HCT116 (cell line): ENCODE data around the gene ERC2. TPM values are rescaled to one million over a fixed set of nuclear protein-coding genes. Genes with fewer than 3 reads are reported as not detected.

Experiments used
- ATAC-seq: fragments of 200-7000 bp; cut with Tn5 transposase; 2 replicates; pipeline ENCODE4 v1.9.1; 2020; ENCODE audit warnings: mild to moderate bottlenecking, moderate library complexity
- BruUV-seq: library from RNA; stranded (reverse); fragments of 400-500 nt; replicated peaks from 2 replicates; lab custom pipeline; 2021; lab: Mats Ljungman, UMichigan
- CTCF ChIA-PET: fragments of 300-600 bp; sonication (Branson Sonifier 250); formaldehyde crosslinking; loops from one replicate; lab custom pipeline; 2021; ENCODE audit warnings: antibody characterized with exemption; lab: Charles Lee
- POLR2A ChIA-PET: fragments of 300-600, 350-600 bp; sonication (Branson Sonifier 250); formaldehyde crosslinking; loops from one replicate; lab custom pipeline; 2021; ENCODE audit warnings: antibody characterized with exemption; lab: Charles Lee
- RAD21 ChIA-PET, 2 experiments: fragments of 300-600 bp; sonication (Branson Sonifier 250); formaldehyde crosslinking; loops; one replicate each; lab custom pipeline; 2023; ENCODE audit warnings: low total read pairs in 2 of 2; ENCODE audit not compliant: uncharacterized antibody in 2 of 2, unreplicated experiment in 2 of 2, low non-redundant PET in 1 of 2; lab: Charles Lee
- DNase-seq: peaks from one replicate; pipeline ENCODE4 v3.0.0-alpha.2; 2010; ENCODE audit warnings: low read depth, low spot score
- H2AFZ ChIP-seq: fragments of 200-600 bp; shearing (Covaris generic), sonication (generic); 2 replicates; pipeline ENCODE4 v1.6.1; 2017; ENCODE audit warnings: low read depth, mixed run types, mixed read lengths, antibody characterized with exemption, low read length; ENCODE audit not compliant: poor library complexity, severe bottlenecking
- H3K27ac ChIP-seq: 2 replicates; pipeline ENCODE4 v1.5.1; 2012; ENCODE audit warnings: low read depth, low read length
- H3K27me3 ChIP-seq: fragments of 200-600 bp; sonication (generic); 2 replicates; pipeline ENCODE4 v1.6.1; 2016; ENCODE audit warnings: mixed run types, low read length, mixed read lengths; ENCODE audit not compliant: insufficient read depth
- H3K36me3 ChIP-seq, 2 experiments: fragments of 200-500 bp in 1 of 2; fragments of 200-600 bp in 1 of 2; sonication (Bioruptor generic) in 1 of 2; sonication (generic) in 1 of 2; 2 replicates each; pipeline versions ENCODE4 v1.5.1 to v1.6.1; 2014 to 2016; ENCODE audit warnings: low read length in 2 of 2, inconsistent platforms in 1 of 2, mixed read lengths in 1 of 2, mixed run types in 1 of 2; ENCODE audit not compliant: insufficient read depth in 2 of 2, control insufficient read depth in 1 of 2
- H3K4me1 ChIP-seq, 2 experiments: fragments of 200-600 bp in 1 of 2; sonication (generic) in 1 of 2; 2 replicates each; pipeline versions ENCODE4 v1.5.1 to v1.6.1; 2012 to 2017; ENCODE audit warnings: low read length in 2 of 2, inconsistent platforms in 1 of 2, mild to moderate bottlenecking in 1 of 2, mixed read lengths in 1 of 2, mixed run types in 1 of 2, moderate library complexity in 1 of 2; ENCODE audit not compliant: insufficient read depth in 2 of 2, control insufficient read depth in 1 of 2
- H3K4me2 ChIP-seq: fragments of 200-600 bp; sonication (generic); 2 replicates; pipeline ENCODE4 v1.6.1; 2017; ENCODE audit warnings: mixed run types, low read length, mixed read lengths
- H3K4me3 ChIP-seq, 2 experiments: fragments of 200-600 bp in 1 of 2; sonication (generic) in 1 of 2; replicated peaks in 1 of 2; 2 replicates each; pipeline ENCODE4 v1.5.1; 2011 to 2016; ENCODE audit warnings: low read length in 2 of 2, control low read depth in 1 of 2, low read depth in 1 of 2, mild to moderate bottlenecking in 1 of 2, mixed read lengths in 1 of 2, mixed run types in 1 of 2
- H3K79me2 ChIP-seq: fragments of 200-600 bp; sonication (generic); 2 replicates; pipeline ENCODE4 v1.6.1; 2017; ENCODE audit warnings: mild to moderate bottlenecking, mixed run types, low read length, moderate library complexity, mixed read lengths; ENCODE audit not compliant: insufficient read depth
- H3K9ac ChIP-seq: fragments of 200-600 bp; sonication (generic); 2 replicates; pipeline ENCODE4 v1.6.1; 2016; ENCODE audit warnings: low read length, mixed read lengths
- H3K9me2 ChIP-seq: fragments of 200-600 bp; sonication (generic), shearing (Covaris generic); 2 replicates; pipeline ENCODE4 v1.6.1; 2017; ENCODE audit warnings: mixed run types, mild to moderate bottlenecking, moderate library complexity; ENCODE audit not compliant: insufficient read depth
- H3K9me3 ChIP-seq, 2 experiments: fragments of 200-500 bp in 1 of 2; fragments of 200-600 bp in 1 of 2; sonication (Bioruptor generic) in 1 of 2; sonication (generic) in 1 of 2; 2 replicates each; pipeline ENCODE4 v1.6.1; 2014 to 2017; ENCODE audit warnings: low read length in 2 of 2, mixed read lengths in 2 of 2, inconsistent platforms in 1 of 2, low read depth in 1 of 2, mild to moderate bottlenecking in 1 of 2, mixed run types in 1 of 2, moderate library complexity in 1 of 2; ENCODE audit not compliant: control insufficient read depth in 1 of 2, insufficient read depth in 1 of 2
- H4K20me1 ChIP-seq: fragments of 200-600 bp; sonication (generic), shearing (Covaris generic); 2 replicates; pipeline ENCODE4 v1.6.1; 2017; ENCODE audit warnings: mixed run types, mild to moderate bottlenecking, moderate library complexity; ENCODE audit not compliant: insufficient read depth
- ATF3 ChIP-seq: IDR thresholded peaks from 2 replicates; pipeline ENCODE4 v1.6.1; 2012
- CBX3 ChIP-seq: IDR thresholded peaks from 2 replicates; pipeline ENCODE4 v1.6.1; 2012; ENCODE audit warnings: low read depth
- CEBPB ChIP-seq: IDR thresholded peaks from 2 replicates; pipeline ENCODE4 v1.6.1; 2012; ENCODE audit warnings: low read depth
- ELF1 ChIP-seq: IDR thresholded peaks from 2 replicates; pipeline ENCODE4 v1.6.1; 2012; ENCODE audit warnings: low read depth, borderline replicate concordance
- EZH2 ChIP-seq: fragments of 200-600 bp; sonication (generic); IDR thresholded peaks from 2 replicates; pipeline ENCODE4 v1.6.1; 2017; ENCODE audit warnings: antibody characterized with exemption, mixed run types
- FOSL1 ChIP-seq: IDR thresholded peaks from 2 replicates; pipeline ENCODE4 v1.6.1; 2012; ENCODE audit warnings: low read depth
- JUND ChIP-seq: IDR thresholded peaks from 2 replicates; pipeline ENCODE4 v1.6.1; 2012
- POLR2A ChIP-seq: IDR thresholded peaks from 2 replicates; pipeline ENCODE4 v1.7.0; 2011; ENCODE audit warnings: borderline replicate concordance; ENCODE audit not compliant: insufficient read depth, insufficient read length; ENCODE audit errors: extremely low read depth
- POLR2AphosphoS5 ChIP-seq: IDR thresholded peaks from 2 replicates; pipeline ENCODE4 v1.6.1; 2011; ENCODE audit warnings: mild to moderate bottlenecking, low read depth, low read length, moderate library complexity
- REST ChIP-seq: IDR thresholded peaks from 2 replicates; pipeline ENCODE4 v1.6.1; 2012; ENCODE audit warnings: low read depth
- SIN3A ChIP-seq: IDR thresholded peaks from 2 replicates; pipeline ENCODE4 v1.6.1; 2012; ENCODE audit warnings: low read depth
- SP1 ChIP-seq: IDR thresholded peaks from 2 replicates; pipeline ENCODE4 v1.6.1; 2012; ENCODE audit warnings: low read depth
- SRF ChIP-seq: IDR thresholded peaks from 2 replicates; pipeline ENCODE4 v1.6.1; 2012; ENCODE audit warnings: low read depth
- TCF7L2 ChIP-seq: IDR thresholded peaks from 2 replicates; pipeline ENCODE4 v1.7.0; 2011; ENCODE audit warnings: borderline replicate concordance, inconsistent platforms; ENCODE audit not compliant: insufficient read depth, insufficient read length; ENCODE audit errors: extremely low read depth
- ZBTB33 ChIP-seq: IDR thresholded peaks from 2 replicates; pipeline ENCODE4 v1.6.1; 2011; ENCODE audit warnings: mild to moderate bottlenecking, low read length, moderate library complexity; ENCODE audit not compliant: insufficient replicate concordance; ENCODE audit errors: extremely low read depth
- ZFX ChIP-seq: fragments of 450-650 bp; IDR thresholded peaks from 2 replicates; pipeline ENCODE4 v1.6.1; 2017
- ZNF274 ChIP-seq: fragments of 200-500 bp; sonication (Bioruptor generic); IDR thresholded peaks from 2 replicates; pipeline ENCODE4 v1.6.1; 2014; ENCODE audit warnings: mild to moderate bottlenecking, low read depth, low read length, inconsistent platforms
- intact Hi-C: fragments of 100-400 bp; cut with micrococcal nuclease; formaldehyde crosslinking; loops from 2 replicates; pipeline ENCODE4 v1.10.0; 2022
- total RNA-seq: library from RNA; stranded (reverse); gene quantifications from one replicate; pipeline ENCODE4 v1.2.1, GENCODE V29; 2021; ENCODE audit not compliant: unreplicated experiment

ERC2 gene
- total RNA-seq, 1 experiment from 2014 or later, result not detected

GRCh38 chr3:55524565-55525244 lies 943.6 kb downstream of the ERC2 start:
- TF ChIP-seq POLR2AphosphoS5 (no peak), CBX3 (no peak), SP1 (no peak), ZFX (no peak), ZBTB33 (no peak), POLR2A (no peak), ZNF274 (no peak), REST (no peak), EZH2 (no peak), SIN3A (no peak), SRF (no peak), FOSL1 (no peak), JUND (no peak), ELF1 (no peak), TCF7L2 (no peak), CEBPB (no peak), ATF3 (no peak)
- peaks cover 0 to 11% of the 10 kb centered on the region in 2 experiments; a peak in 2 of 4 replicates for H3K9me3 ChIP-seq
- H4K20me1 ChIP-seq, result no peaks in the 10 kb centered on the region
- no peaks in the 10 kb centered on the region for H3K36me3 ChIP-seq
- ChIA-PET RAD21 (no interaction called here), CTCF (no interaction called here), POLR2A (no interaction called here)
- no peaks in the 10 kb centered on the region for H3K27me3 ChIP-seq
- no TSS peak for BruUV-seq
- H3K9ac ChIP-seq, result no peak overlapping the region
- no peak overlapping the region for H3K4me2 ChIP-seq
- ATAC-seq (no peak), DNase-seq (no peak)
- intact Hi-C loops, result no loop called here
- no peaks in the 10 kb centered on the region for H3K4me1 ChIP-seq
- no peaks in the 10 kb centered on the region for H3K9me2 ChIP-seq
- H3K4me3 ChIP-seq, result no peak overlapping the region
- no peak overlapping the region for H2AFZ ChIP-seq
- no peak overlapping the region for H3K27ac ChIP-seq
- H3K79me2 ChIP-seq, result no peaks in the 10 kb centered on the region
